ENCODE results near the gene CFP.
"Not testable (repeated sequence)": the region's sequence is repeated elsewhere in the genome, so short reads cannot be mapped to it uniquely, and the experiment has no call there.

CFP gene

DNA sequence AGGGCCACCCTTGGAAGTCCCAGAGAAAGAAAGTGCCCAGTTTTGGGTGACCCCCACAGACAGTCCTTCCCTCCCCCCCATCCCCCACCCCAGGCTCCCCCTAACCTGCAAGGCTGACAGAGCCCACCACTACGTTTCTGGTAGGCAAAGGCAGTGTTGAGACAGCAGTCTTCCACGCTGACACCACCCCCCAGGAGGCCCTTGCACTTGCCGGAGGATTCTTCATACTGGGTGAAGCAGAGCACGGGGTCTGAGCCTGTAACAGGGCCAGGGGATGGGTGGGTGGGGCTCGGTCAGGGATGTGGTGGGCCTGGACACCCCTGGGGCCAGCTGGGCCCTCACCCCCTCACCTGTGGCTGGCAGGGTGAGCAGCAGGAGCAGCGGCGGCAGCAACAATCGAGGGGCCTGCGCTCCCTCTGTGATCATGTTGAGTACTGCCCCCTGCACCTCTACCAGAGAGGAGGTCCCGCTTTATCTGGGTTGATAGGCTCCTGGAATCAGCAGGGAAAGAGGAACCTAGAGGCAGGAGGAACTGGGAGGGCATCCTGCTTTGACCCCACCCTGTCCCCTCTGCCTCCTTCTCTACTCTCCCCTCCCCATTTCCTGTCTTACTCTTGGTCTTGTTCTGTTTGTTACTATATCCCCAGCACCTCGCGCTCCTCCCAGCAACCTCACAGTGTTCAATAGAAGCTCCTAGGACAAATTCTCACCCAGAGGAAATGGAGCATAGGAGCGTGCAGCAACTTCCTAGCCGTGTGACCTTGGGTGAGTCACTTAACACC is at the start of gene CFP:
Gene CFP (minus strand): TSS at position 512 of the 782 bp plus-strand sequence. CDS start 86 bp downstream, at position 426.
- no peak within 1 kb of the TSS for H3K27ac ChIP-seq
- no peak for TF ChIP-seq ZFX (IDR thresholded peaks at IDR 0.05)
- TF ChIP-seq, protein P1, sequence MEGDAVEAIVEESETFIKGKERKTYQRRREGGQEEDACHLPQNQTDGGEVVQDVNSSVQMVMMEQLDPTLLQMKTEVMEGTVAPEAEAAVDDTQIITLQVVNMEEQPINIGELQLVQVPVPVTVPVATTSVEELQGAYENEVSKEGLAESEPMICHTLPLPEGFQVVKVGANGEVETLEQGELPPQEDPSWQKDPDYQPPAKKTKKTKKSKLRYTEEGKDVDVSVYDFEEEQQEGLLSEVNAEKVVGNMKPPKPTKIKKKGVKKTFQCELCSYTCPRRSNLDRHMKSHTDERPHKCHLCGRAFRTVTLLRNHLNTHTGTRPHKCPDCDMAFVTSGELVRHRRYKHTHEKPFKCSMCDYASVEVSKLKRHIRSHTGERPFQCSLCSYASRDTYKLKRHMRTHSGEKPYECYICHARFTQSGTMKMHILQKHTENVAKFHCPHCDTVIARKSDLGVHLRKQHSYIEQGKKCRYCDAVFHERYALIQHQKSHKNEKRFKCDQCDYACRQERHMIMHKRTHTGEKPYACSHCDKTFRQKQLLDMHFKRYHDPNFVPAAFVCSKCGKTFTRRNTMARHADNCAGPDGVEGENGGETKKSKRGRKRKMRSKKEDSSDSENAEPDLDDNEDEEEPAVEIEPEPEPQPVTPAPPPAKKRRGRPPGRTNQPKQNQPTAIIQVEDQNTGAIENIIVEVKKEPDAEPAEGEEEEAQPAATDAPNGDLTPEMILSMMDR (conservative IDR thresholded peaks at IDR 0.05), result no peak

DNA sequence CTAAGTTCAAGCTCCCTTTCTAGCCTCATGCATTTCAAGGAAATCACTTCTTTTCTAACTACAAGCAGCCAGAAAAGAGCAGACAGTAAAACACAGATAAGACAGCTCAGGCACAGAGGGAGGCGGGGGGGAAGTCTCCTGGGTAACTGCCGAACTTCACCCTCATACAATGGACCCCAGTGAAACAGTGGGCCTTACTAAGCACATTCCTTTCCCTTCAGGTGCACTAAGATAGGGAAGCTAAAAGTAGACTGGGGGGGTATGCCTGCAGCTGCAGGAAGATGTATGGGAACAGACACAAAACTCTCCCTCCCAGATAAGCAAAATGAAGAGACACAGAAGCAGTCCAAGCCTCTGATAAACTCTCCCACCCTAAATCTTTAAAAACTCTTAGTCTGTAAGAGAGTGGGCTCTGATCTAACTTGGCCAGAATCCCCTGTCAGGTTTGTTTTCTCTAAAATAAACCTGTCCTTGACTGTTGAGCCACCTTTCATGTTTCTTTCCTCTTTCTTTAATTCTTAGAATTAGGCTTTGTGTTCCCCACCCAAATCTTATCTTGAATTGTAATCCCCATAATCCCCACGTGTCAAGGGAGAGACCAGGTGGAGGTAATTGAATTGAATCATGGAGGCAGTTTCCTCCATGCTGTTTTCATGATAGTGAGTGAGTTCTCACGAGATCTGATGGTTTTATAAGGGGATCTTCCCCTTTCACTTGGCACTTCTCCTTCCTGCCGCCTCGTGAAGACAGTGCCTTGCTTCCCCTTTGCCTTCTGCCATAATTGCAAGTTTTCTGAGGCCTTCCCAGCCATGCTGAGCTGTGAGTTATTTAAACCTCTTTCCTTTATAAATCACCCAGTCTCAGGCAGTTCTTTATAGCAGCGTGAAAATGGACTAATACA is 46.5 kb upstream of the CFP start:
- H3K27ac ChIP-seq, result not testable (repeated sequence)

DNA sequence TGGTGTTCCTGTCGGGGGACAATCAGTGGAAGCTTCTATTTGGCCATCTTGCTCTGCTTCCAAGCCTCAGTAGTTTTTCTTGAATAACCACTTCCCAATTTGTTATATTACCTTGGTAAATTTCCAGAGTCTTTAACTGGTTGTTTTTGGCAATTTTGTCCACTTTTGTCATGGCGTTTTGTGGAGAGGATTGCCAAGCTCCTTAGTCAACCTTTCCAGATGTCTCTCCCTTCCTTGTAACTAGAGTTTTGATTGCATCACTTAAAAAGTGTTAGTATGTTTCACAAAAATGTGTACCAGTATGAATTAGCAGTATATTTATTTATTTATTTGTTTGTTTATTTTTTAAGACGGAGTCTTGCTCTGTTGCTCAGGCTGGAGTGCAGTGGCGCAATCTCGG is 45.0 kb upstream of the CFP start:
- H3K27ac ChIP-seq, result no peak overlapping the region
- TF ChIP-seq, protein P1 (conservative IDR thresholded peaks at IDR 0.05), result no peak
- TF ChIP-seq ZFX (IDR thresholded peaks at IDR 0.05), result no peak

DNA sequence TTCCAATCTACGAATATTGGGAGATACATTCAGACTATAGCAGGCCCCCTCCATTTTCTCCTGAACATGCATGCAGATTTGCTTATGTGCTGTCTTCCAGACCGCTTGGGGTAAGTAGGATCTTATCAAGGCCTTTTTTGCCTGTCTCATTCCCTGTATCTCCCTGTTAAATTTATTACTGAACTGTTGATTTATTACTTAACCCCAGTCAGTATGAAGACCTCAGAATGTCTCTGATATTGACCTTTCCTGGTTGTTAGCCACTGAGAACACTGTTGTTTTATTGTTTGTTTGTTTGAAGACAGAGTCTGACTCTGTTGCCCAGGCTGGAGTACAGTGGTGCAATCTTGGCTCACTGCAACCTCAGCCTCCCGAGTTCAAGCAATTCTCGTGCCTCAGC is 36.1 kb upstream of the CFP start:
- not testable (repeated sequence) for H3K27ac ChIP-seq

DNA sequence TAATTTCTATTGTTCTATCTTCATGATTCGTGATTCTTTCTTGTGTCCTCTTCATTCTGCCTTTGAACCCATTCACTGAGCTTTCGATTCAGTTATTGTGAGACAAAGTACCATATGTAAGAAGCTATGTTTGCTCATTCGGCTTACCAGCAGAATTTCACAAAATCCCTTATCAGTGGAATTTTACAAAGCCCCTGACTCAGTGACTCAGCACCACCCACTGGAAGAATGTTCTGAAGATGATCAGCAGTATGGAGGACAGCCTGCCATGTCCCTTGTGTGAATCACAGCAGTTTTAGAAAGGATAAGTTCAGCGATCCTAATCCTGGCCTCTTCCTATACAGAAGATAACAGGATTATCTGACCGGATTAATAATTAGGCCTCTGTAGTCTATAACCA is 35.0 kb upstream of the CFP start:
- TF ChIP-seq ZFX (IDR thresholded peaks at IDR 0.05), result no peak
- TF ChIP-seq, protein P1 (conservative IDR thresholded peaks at IDR 0.05), result no peak

DNA sequence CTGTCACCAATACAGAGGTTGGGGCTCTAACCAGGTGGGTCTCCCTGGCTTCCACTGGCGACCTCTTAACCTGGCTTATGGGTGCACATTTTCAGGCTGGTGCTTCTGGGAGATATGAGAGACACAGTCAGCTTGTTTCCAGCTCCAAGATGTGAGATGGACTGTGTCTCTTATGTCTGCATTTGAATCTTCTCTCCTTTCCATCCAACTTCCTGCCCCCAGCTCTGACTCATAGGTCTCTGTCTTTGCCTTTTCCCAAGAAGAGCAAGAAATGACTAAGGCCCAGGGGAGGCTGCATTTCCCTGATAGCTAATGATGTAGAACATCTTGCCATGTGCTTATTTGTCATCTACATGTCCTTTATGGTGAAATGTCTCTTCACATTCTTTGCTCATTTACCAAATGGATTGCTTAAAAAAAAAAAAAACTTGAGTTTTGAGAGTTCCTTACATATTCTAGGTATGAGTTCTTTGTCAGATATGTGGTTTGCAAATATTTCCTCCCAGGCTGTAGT is 32.5 kb upstream of the CFP start:
- no peak overlapping the region for H3K27ac ChIP-seq
- TF ChIP-seq, protein P1 (conservative IDR thresholded peaks at IDR 0.05), result no peak
- no peak for TF ChIP-seq ZFX (IDR thresholded peaks at IDR 0.05)

More for the DNA sequence above, 35.0 kb upstream of the CFP start:
- H3K27ac ChIP-seq, result no peak overlapping the region

DNA sequence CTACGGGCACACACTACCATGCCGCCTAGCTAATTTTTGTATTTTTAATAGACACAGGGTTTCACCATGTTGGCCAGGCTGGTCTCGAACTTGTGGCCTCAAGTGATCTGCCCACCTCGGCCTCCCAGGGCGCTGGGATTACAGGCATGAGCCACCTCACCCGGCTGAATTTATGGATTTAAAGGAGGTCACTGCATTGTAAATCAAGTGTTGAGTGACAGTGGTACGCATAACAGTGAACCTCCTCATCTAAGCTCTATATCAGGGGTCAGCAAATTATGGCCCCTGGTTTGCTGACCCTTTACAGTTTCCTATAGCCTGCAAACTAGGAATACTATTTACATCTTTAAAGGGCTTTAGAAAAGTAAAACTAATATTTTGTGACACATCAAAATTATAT is 31.8 kb upstream of the CFP start:
- no peak for TF ChIP-seq ZFX (IDR thresholded peaks at IDR 0.05)
- TF ChIP-seq, protein P1 (conservative IDR thresholded peaks at IDR 0.05), result no peak
- no peak overlapping the region for H3K27ac ChIP-seq

DNA sequence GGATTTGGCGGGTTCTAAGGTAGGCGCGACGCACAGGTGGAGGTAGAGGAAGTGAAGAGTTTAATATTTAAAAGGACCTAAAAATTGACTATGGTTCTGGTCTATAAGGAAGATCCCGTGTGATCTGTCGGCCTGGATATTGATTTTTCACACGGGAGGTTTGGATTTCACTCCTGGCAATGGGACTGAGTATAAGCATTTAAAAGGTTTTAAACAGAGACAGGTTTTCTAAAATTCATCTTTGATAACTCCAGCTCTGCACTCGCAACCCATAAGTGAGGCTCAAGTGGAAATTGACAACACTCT is 29.6 kb upstream of the CFP start:
- H3K27ac ChIP-seq, result peak overlapping the region; percentile 85
- TF ChIP-seq, protein P1 (conservative IDR thresholded peaks at IDR 0.05), result no peak
- TF ChIP-seq ZFX (IDR thresholded peaks at IDR 0.05), result no peak

Data from C4-2B (cell line).